ENCODE data around the gene GATA2. TPM values are rescaled to one million over a fixed set of nuclear protein-coding genes. Genes with fewer than 3 reads are reported as not detected.

GATA2 gene
- total RNA-seq, 2 donors from 2014 or later, result 181 to 275 TPM

GRCh38 chr3:128496019-128496601 is 3.1 kb upstream of the GATA2 start:
- 66% methylated on average over 32 of the region's 32 CpGs for WGBS
- no peak overlapping the region for H3K4me3 ChIP-seq
- H3K9me3 ChIP-seq, result no peaks in the 10 kb centered on the region
- no peaks in the 10 kb centered on the region for H3K36me3 ChIP-seq
- intact Hi-C loops (cut with DNase I), result loop anchor here (5.0 kb wide), 3 partner anchors 111 to 419 kb away; no protein-coding TSS in a partner anchor
- DNase-seq (ENCODE audit: low spot score), result no peak
- no peaks in the 10 kb centered on the region for H3K4me1 ChIP-seq (replicated peaks)
- TF ChIP-seq CTCF (IDR thresholded peaks at IDR 0.05) (no peak), POLR2AphosphoS5 (IDR thresholded peaks at IDR 0.05) (no peak), POLR2A (IDR thresholded peaks at IDR 0.05) (no peak)
- H3K27ac ChIP-seq, result no peak overlapping the region
- H3K27me3 ChIP-seq (replicated peaks; ENCODE audit: insufficient read depth), result no peaks in the 10 kb centered on the region

GRCh38 chr3:128495435-128495970 is 2.5 kb upstream of the GATA2 start:
- no peaks in the 10 kb centered on the region for H3K4me1 ChIP-seq (replicated peaks)
- 87% methylated on average over 9 of the region's 9 CpGs for WGBS
- no peak for DNase-seq (ENCODE audit: low spot score)
- H3K27me3 ChIP-seq (replicated peaks; ENCODE audit: insufficient read depth), result no peaks in the 10 kb centered on the region
- H3K9me3 ChIP-seq, result no peaks in the 10 kb centered on the region
- TF ChIP-seq POLR2AphosphoS5 (IDR thresholded peaks at IDR 0.05), result no peak
- no peak for TF ChIP-seq CTCF (IDR thresholded peaks at IDR 0.05)
- TF ChIP-seq POLR2A (IDR thresholded peaks at IDR 0.05), result no peak
- intact Hi-C loops (cut with DNase I), result loop anchor here (5.0 kb wide), 3 partner anchors 112 to 418 kb away; no protein-coding TSS in a partner anchor
- no peak overlapping the region for H3K4me3 ChIP-seq
- H3K36me3 ChIP-seq, result no peaks in the 10 kb centered on the region
- no peak overlapping the region for H3K27ac ChIP-seq

- TF ChIP-seq POLR2A (IDR thresholded peaks at IDR 0.05) (no peak), CTCF (IDR thresholded peaks at IDR 0.05) (no peak), POLR2AphosphoS5 (IDR thresholded peaks at IDR 0.05) (no peak)
- Histone ChIP-seq H3K4me3 (no peak overlapping the region), H3K27ac (no peak overlapping the region), H3K27me3 (replicated peaks; ENCODE audit: insufficient read depth) (no peaks in the 10 kb centered on the region), H3K4me1 (replicated peaks) (no peaks in the 10 kb centered on the region), H3K36me3 (no peaks in the 10 kb centered on the region), H3K9me3 (no peaks in the 10 kb centered on the region)
- WGBS, result 84% methylated on average over 2 of the region's 2 CpGs
- intact Hi-C loops (cut with DNase I), result no loop called here
- no peak for DNase-seq (ENCODE audit: low spot score)
These were observed 1.3 kb upstream of the GATA2 start for GRCh38 chr3:128494367-128494650.

GRCh38 chr3:128493570-128494366 is 767 bp upstream of the GATA2 start:
- no peak for DNase-seq (ENCODE audit: low spot score)
- H3K4me1 ChIP-seq (replicated peaks), result no peaks in the 10 kb centered on the region
- TF ChIP-seq CTCF (IDR thresholded peaks at IDR 0.05), result no peak
- TF ChIP-seq POLR2AphosphoS5 (IDR thresholded peaks at IDR 0.05), result no peak
- no peak for TF ChIP-seq POLR2A (IDR thresholded peaks at IDR 0.05)
- WGBS, result 32% methylated on average over 12 of the region's 13 CpGs
- intact Hi-C loops (cut with DNase I), result no loop called here
- H3K9me3 ChIP-seq, result no peaks in the 10 kb centered on the region
- peak overlapping the region; percentile 99 for H3K27ac ChIP-seq
- peak overlapping the region; percentile 85 to 93 for H3K4me3 ChIP-seq
- H3K36me3 ChIP-seq, result no peaks in the 10 kb centered on the region
- no peaks in the 10 kb centered on the region for H3K27me3 ChIP-seq (replicated peaks; ENCODE audit: insufficient read depth)

Data from prostate gland (tissue), 2 donors.